Neural cell (in vitro differentiated cells): Measurements from ENCODE around the gene SEC16A. TPM values are rescaled to one million over a fixed set of nuclear protein-coding genes. Genes with fewer than 3 reads are reported as not detected.

Experiments used
- H2AFZ ChIP-seq: fragments of 200-600, 300-800 bp; sonication (generic), shearing (Covaris generic); 2 replicates; pipeline ENCODE4 v1.6.0; 2014; ENCODE audit warnings: low read depth, mild to moderate bottlenecking, antibody characterized with exemption, low read length, moderate library complexity
- H3F3A ChIP-seq: fragments of 200-600 bp; shearing (Covaris generic); 2 replicates; pipeline ENCODE4 v1.6.1; 2016; ENCODE audit warnings: mild to moderate bottlenecking, moderate library complexity, mixed read lengths, antibody characterized with exemption, low read length; ENCODE audit not compliant: insufficient read depth, poor library complexity, severe bottlenecking
- H3K27ac ChIP-seq: fragments of 200-600, 300-800 bp; sonication (generic), shearing (Covaris generic); 2 replicates; pipeline ENCODE4 v1.5.1; 2014; ENCODE audit warnings: mild to moderate bottlenecking, low read length, moderate library complexity
- H3K27me3 ChIP-seq: fragments of 300-800, 200-600 bp; sonication (generic), shearing (Covaris generic); 2 replicates; pipeline ENCODE4 v1.6.0; 2014; ENCODE audit warnings: mild to moderate bottlenecking, low read depth, low read length, moderate library complexity; ENCODE audit not compliant: insufficient read depth
- H3K36me3 ChIP-seq: fragments of 300-800, 200-600 bp; sonication (generic), shearing (Covaris generic); 2 replicates; pipeline ENCODE4 v1.5.1; 2014; ENCODE audit warnings: mild to moderate bottlenecking, antibody characterized with exemption, low read length, moderate library complexity; ENCODE audit not compliant: insufficient read depth
- H3K4me2 ChIP-seq: fragments of 300-800, 200-600 bp; sonication (generic), shearing (Covaris generic); 2 replicates; pipeline ENCODE4 v1.6.0; 2014; ENCODE audit warnings: mild to moderate bottlenecking, low read length
- H3K4me3 ChIP-seq: fragments of 300-800, 200-600 bp; sonication (generic), shearing (Covaris generic); 2 replicates; pipeline ENCODE4 v1.5.1; 2014; ENCODE audit warnings: mild to moderate bottlenecking, low read length, moderate library complexity
- H3K79me2 ChIP-seq: fragments of 200-600 bp; shearing (Covaris generic); replicated peaks from 2 replicates; pipeline ENCODE4 v1.6.0; 2014; ENCODE audit warnings: mild to moderate bottlenecking, low read length, moderate library complexity; ENCODE audit not compliant: insufficient read depth
- H3K9ac ChIP-seq: fragments of 300-800, 200-600 bp; sonication (generic), shearing (Covaris generic); 2 replicates; pipeline ENCODE4 v1.6.1; 2016; ENCODE audit warnings: mild to moderate bottlenecking, low read length, mixed read lengths
- H3K9me2 ChIP-seq: fragments of 200-600 bp; shearing (Covaris generic); 2 replicates; pipeline ENCODE4 v1.6.1; 2016; ENCODE audit warnings: mild to moderate bottlenecking, low read length, mixed read lengths; ENCODE audit not compliant: insufficient read depth
- H3K9me3 ChIP-seq: fragments of 200-600, 300-800 bp; sonication (generic), shearing (Covaris generic); 2 replicates; pipeline ENCODE4 v1.6.1; 2016; ENCODE audit warnings: mild to moderate bottlenecking, mixed run types, low read length, moderate library complexity, mixed read lengths
- H4K20me1 ChIP-seq: fragments of 200-600 bp; shearing (Covaris generic); 2 replicates; pipeline ENCODE4 v1.6.1; 2016; ENCODE audit warnings: mild to moderate bottlenecking, mixed run types; ENCODE audit not compliant: insufficient read depth
- CTCF ChIP-seq: fragments of 450-650 bp; IDR thresholded peaks from 2 replicates; pipeline ENCODE4 v1.5.1; 2014; ENCODE audit warnings: antibody characterized with exemption, mild to moderate bottlenecking, moderate library complexity; ENCODE audit not compliant: poor library complexity, severe bottlenecking
- EP300 ChIP-seq: fragments of 450-650 bp; conservative IDR thresholded peaks from 2 replicates; pipeline ENCODE4 v1.6.1; 2014; ENCODE audit warnings: antibody characterized with exemption, mild to moderate bottlenecking, moderate library complexity; ENCODE audit not compliant: poor library complexity, severe bottlenecking
- EZH2 ChIP-seq: fragments of 200-600, 300-800 bp; shearing (Covaris generic), sonication (generic); IDR thresholded peaks from 2 replicates; pipeline ENCODE4 v1.6.1; 2014; ENCODE audit warnings: antibody characterized with exemption, low read length, borderline replicate concordance, mild to moderate bottlenecking; ENCODE audit not compliant: insufficient read depth, poor library complexity, severe bottlenecking
- POLR2AphosphoS5 ChIP-seq: IDR thresholded peaks from 2 replicates; pipeline ENCODE4 v1.6.1; 2012
- RAD21 ChIP-seq: fragments of 450-650 bp; conservative IDR thresholded peaks from 2 replicates; pipeline ENCODE4 v1.6.1; 2014; ENCODE audit warnings: antibody characterized with exemption, mild to moderate bottlenecking, moderate library complexity
- TAF1 ChIP-seq: IDR thresholded peaks from 2 replicates; pipeline ENCODE4 v1.6.1; 2012; ENCODE audit warnings: low read depth
- polyA plus RNA-seq: library from polyadenylated mRNA; depleted of rRNA; stranded (reverse); fragments of >200 nt; gene quantifications from 2 replicates; pipeline ENCODE4 v1.2.3, GENCODE V29; 2014
- TF ChIP-seq, protein P1 (sequence below): IDR thresholded peaks from 2 replicates; pipeline ENCODE4 v1.6.1; 2012; ENCODE audit warnings: borderline replicate concordance

Gene SEC16A
- polyA plus RNA-seq, 1 donor from 2014 or later: 15.4 TPM

- H3K9ac ChIP-seq: no peak overlapping the region
- H3K9me3 ChIP-seq: no peaks in the 10 kb centered on the region
- H4K20me1 ChIP-seq: no peaks in the 10 kb centered on the region
- H3F3A ChIP-seq: no peaks in the 10 kb centered on the region
- no peak overlapping the region for H2AFZ ChIP-seq
- no peaks in the 10 kb centered on the region for H3K36me3 ChIP-seq
- no peaks in the 10 kb centered on the region for H3K79me2 ChIP-seq
- H3K27me3 ChIP-seq: no peaks in the 10 kb centered on the region
- no peak overlapping the region for H3K27ac ChIP-seq
- H3K4me3 ChIP-seq: no peak overlapping the region
- H3K9me2 ChIP-seq: no peaks in the 10 kb centered on the region
- no peak for TF ChIP-seq TAF1
- TF ChIP-seq, protein P1, sequence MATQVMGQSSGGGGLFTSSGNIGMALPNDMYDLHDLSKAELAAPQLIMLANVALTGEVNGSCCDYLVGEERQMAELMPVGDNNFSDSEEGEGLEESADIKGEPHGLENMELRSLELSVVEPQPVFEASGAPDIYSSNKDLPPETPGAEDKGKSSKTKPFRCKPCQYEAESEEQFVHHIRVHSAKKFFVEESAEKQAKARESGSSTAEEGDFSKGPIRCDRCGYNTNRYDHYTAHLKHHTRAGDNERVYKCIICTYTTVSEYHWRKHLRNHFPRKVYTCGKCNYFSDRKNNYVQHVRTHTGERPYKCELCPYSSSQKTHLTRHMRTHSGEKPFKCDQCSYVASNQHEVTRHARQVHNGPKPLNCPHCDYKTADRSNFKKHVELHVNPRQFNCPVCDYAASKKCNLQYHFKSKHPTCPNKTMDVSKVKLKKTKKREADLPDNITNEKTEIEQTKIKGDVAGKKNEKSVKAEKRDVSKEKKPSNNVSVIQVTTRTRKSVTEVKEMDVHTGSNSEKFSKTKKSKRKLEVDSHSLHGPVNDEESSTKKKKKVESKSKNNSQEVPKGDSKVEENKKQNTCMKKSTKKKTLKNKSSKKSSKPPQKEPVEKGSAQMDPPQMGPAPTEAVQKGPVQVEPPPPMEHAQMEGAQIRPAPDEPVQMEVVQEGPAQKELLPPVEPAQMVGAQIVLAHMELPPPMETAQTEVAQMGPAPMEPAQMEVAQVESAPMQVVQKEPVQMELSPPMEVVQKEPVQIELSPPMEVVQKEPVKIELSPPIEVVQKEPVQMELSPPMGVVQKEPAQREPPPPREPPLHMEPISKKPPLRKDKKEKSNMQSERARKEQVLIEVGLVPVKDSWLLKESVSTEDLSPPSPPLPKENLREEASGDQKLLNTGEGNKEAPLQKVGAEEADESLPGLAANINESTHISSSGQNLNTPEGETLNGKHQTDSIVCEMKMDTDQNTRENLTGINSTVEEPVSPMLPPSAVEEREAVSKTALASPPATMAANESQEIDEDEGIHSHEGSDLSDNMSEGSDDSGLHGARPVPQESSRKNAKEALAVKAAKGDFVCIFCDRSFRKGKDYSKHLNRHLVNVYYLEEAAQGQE: no peak
- TF ChIP-seq EP300: no peak
- TF ChIP-seq EZH2: no peak
- TF ChIP-seq POLR2AphosphoS5: no peak
- TF ChIP-seq RAD21: no peak
- H3K4me2 ChIP-seq: no peak overlapping the region
Observed at GRCh38 chr9:136506425-136506824, 23.6 kb upstream of the SEC16A start.

DNA sequence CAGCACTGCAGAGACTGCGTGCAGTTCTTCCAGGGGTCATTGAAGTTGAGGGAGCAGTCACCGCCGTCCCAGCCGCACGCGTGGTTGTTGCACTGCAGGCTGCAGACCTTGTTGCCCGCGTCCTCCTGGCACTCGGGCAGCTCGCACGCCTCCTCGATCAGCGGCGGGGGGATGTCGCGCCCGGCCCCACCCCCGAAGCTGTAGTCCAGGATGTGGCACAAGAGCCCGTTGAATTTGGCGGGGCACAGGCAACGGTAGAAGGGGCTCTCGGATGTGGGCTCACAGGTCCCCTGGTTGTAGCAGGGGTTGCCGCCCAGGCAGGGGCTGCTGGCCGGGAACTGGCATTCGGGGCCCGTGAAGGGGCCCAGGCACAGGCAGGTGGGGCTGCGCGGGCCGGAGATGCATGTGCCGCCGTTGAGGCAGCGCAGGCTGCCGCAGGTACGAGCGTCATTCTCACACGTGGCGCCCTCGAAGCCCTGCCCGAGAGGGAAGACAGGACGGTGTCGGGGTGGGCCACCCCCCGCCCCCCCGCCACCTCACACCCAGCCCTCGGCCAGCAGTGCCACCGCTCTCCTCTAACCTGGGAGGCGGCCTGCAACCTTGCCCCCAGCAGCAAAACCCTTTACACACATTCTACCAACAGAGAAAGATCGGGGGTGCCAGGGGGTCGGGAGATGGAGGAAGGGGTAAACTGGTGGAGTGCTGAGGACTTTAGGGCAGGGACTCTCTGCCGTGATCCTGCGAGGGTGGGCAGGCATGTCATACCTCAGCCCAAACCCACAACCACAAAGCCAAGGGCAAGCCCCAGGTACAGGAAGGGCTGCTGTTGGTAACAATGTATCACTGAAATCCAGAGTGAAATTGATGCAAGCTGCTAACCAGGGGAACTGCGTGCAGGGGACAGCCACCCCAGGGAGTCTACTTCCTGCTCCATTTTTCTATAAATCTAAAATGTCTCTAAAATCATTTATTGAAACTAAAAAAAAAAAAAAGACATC lies 22.9 kb upstream of the SEC16A start:
- Histone ChIP-seq H2AFZ (no peak overlapping the region), H3K27ac (no peak overlapping the region), H4K20me1 (no peaks in the 10 kb centered on the region), H3K9ac (no peak overlapping the region), H3K79me2 (no peaks in the 10 kb centered on the region), H3K27me3 (no peaks in the 10 kb centered on the region), H3K9me2 (no peaks in the 10 kb centered on the region), H3F3A (no peaks in the 10 kb centered on the region), H3K9me3 (no peaks in the 10 kb centered on the region), H3K4me3 (no peak overlapping the region), H3K36me3 (no peaks in the 10 kb centered on the region), H3K4me2 (no peak overlapping the region)
- TF ChIP-seq, protein P1: no peak
- TF ChIP-seq EP300: no peak
- TF ChIP-seq CTCF: no peak
